CD4-positive, alpha-beta T cell treated with Interleukin-6 for 4 hours (primary cell): ENCODE measurements around the gene OTULIN.

Source experiments
- DNase-seq: peaks from one replicate; pipeline ENCODE4 v3.0.0-alpha.2; 2020; ENCODE audit warnings: mixed read lengths

Gene OTULIN

DNA sequence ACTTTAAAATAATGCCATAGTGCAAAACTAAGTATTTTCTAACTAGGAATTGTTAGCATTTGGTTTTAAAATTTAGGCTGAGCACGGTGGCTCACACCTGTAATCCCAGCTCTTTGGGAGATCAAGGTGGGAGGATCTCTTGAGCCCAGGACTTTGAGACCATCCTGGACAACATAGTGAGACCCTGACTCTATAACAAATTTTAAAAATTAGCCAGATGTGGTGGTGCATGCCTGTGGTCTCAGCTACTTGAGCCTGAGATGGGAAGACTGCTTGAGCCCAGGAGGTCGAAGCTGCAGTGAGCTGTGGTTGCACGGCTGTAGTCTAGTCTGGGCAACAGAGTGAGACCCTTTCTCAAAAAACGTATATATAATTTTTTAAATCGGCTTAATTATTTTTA, 4.9 kb downstream of the OTULIN start:
- no peak for DNase-seq

DNA sequence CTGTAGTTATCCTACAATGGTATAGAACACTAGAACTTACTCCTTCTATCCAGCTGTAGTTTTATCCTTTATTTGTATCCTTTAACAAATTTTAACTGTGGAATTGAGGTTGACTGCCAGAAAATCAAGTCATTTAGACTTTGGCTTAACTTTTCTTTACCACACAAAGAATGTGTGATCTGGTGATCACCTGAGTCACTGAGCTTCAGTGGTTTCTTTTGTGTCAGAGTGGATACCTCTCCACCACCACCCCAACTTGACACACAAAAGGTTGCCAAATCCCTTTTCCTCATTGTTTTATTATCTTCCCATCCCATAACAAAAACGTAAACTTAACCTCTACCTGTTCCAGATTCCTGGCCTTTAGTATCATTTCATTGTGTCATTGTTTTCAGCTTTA, 5.5 kb downstream of the OTULIN start:
- DNase-seq = no peak

DNA sequence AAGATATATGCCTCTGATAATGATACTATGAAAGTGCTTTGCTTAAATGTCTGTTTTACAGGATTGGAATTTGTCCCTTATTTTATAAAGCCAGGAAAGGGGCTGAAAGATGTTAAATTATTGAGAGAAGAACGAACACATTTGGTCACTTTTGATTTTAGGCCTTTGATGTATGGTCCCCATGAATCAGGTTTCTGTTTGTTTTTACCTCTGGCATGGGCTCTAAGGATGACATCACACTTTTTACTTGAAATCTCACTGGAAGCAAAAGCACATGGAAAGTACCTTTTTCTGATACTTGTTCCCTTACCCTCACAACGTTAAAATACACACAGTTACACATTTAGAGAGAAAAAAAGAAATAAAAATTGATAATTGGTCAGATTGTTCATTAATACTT, 6.9 kb downstream of the OTULIN start:
- DNase-seq = no peak

DNA sequence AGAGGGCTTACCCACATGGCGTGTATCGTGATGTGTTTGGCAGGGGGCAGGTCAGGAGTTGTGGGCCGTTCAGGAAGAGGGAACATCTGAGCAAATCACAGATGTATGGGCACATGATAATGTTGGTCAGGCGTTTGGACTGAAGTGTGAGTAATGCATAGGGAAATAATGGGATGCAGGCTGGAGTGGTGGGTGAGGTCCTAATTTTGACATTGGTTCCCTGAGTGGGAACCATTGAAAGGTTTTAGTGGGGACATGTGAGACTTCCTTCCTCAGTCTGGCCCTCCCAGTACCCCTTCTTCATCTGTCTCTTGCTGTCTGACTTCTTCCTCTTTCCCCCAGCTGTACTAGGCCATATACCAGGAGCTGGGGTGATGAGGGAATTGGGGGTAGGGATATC, 7.6 kb downstream of the OTULIN start:
- no peak for DNase-seq

DNA sequence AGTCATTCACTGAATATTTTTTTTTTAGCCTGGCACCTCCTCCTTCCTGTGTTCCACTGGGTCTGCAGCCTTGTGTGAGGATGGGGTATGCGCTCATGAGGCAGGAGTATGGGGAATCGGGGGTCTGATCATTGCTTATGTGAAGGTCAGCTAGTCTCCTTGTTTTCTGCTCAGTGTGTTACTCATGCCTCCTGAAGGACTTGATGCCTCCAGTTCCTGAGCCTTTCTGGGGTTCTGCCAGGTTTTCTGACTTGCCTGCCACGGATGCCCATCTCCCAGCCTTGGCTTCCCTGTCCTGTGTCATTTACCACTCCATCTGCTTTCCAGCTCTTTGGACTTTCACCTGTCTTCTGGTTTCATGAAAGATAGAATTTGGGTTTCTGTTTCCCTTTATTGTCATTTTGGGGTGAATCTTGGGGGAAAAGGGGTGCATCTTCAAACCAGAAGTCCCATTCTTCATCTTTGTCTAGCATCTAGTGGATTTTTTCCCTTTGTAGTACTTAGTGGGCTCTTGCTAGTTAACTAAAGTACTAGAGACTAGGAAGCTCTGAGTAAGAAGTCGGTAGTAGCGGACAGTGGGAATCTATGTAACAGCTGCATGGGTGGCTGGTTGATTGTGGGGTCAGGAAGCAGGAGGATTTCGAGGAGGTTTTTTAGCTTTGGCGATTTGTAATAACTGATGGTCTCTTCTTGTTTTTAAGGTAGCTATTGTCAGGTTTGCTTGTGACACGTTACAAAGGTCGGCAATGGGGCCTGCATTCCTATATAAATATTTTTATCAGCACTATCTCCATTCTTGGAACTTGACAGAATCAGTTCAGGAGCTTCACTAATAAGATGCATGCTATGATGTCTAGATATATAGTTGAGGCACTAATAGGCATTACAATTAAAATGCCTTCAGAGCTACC, 8.2 kb downstream of the OTULIN start:
- DNase-seq = no peak

DNA sequence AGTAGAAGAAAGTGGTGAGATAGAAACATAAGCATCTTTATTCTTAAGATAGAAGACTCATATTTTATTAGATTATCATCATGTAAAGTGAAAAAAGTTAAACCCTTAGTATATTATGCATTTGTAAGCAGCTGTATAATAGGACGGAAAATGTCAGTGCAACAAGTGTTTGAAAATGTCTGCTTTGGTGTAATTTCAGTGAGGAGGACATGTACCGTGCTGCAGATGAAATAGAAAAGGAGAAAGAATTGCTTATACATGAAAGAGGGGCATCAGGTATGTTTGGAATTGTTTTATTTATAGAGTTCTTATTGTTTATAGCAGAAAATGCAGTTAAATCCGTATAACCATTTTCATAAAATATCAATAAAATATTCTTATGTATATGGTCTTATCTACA, 8.9 kb downstream of the OTULIN start:
- DNase-seq = no peak

DNA sequence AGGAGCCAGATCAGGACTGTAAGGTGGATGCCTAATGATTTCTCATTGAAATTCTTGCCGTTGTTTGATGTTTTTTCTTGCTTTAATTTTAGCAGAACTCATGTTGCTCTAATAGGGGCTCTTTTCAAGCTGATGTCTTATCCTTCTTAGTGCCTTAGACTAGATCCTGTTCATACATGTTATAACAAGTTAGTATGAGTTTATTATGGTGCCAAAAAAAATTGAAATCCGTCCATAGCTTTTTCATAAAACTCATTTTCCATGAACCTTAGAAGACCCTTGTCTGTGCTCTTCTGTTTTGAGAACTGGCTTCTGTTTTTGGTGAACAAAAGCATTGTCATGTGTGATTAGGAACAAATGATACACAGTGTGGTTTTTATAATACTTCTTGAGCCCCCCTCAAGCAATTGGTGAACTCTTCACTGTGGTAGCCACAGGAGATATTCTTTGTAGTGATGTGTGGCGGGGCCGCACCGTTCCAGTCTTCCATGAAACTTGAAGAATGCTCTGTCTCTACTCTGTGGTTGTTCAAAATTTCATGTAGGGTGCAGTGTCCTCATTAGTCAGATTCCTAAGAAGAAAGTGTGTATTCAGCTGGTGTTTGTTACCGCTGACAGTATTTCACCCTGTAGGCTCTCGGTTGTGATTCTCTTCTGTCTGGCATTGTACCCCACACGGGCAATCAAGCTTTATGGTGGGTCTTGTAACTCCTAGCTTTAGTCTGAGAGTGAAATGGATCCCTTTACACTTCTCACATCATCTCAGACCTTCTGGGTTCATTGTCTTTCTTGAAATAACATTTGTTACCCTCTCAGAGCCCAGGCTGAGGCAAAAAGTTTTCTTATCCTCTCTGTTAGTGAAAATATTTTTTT, 10.7 kb downstream of the OTULIN start:
- no peak for DNase-seq

DNA sequence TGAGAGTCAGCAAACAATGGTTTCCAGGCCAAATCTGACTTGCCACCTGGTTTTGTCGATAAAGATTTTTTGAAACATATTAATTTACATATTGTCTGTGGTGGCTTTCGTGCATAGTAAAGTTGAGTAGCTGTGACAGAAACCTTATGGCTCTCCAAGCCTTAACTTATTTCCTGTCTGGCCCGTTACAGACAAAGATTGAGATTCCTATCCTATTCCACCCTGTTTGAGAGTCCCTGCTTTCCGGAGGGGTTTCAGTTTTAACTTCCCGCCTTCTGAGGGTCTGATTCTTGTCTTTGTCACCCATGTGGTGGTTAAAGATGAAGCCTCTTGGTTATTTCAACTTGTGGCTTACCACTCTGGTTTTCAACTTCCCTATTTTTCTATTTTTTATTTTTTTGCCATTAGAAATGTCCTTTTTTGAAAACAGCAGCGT, 11.4 kb downstream of the OTULIN start:
- no peak for DNase-seq

DNA sequence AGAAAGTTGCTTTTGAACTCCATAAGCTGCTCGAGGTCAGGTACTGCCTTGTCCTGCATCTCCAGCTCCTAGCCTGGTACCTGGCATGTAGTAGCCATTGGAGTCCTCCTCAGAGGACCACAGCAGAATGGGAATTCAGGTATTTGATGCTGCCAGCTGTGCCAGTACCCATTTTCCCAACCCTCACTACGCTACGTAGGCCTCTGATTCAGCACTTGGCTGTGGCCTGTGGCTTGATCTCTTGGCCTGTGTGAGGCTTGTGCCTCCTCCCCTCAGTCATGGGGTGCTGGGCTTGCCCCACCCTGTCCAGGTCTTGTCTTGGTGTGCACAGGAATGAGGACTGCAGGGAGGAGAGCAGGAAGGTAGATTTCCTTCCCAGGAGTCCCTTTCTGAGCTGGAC, 11.8 kb downstream of the OTULIN start:
- DNase-seq = peak; percentile 30

DNA sequence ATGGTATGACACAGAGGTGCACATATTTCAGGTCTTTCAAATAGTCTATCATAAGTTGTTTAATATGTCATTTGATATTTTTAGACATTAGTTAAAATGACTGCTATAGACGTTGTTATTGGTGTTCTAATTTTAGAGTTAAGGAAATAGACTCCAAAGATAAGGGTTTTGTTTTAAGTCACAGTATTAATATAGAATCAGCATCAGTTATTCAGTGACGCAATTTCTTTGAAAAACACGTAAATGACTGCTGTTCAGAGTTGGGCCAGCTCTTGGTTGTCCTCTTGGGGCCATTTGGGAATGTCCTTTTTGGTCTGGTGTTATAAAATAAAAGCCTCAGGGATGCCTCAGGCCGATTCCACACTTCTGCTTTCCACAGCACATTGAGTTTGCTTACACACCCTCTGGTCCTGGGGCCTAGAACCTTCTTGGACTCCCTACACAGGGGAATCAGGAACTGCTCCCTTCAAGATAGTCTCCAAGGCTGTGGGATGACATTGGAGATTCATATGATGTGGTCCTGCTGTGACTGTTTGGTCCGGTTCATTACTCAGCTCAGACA, 14.3 kb downstream of the OTULIN start:
- DNase-seq = no peak

DNA sequence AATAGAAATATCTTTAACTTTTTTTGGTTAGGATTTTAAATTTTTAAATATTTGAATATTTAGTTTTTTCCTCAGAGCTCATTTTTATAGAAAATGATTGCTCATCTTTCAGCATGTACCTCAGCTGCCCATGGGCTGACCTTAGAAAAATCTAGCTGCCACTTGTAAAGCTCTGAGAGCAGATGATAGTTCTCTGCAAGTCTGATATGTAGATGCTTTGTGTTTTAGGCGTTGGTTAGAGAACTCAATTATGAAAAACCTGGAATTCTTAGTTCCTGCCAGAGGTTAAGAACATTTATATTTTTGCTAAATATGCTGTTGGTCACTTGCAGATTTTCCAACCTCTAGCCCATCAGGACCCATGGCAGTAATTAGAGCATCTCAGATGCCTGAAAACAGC, 15.1 kb downstream of the OTULIN start:
- no peak for DNase-seq

DNA sequence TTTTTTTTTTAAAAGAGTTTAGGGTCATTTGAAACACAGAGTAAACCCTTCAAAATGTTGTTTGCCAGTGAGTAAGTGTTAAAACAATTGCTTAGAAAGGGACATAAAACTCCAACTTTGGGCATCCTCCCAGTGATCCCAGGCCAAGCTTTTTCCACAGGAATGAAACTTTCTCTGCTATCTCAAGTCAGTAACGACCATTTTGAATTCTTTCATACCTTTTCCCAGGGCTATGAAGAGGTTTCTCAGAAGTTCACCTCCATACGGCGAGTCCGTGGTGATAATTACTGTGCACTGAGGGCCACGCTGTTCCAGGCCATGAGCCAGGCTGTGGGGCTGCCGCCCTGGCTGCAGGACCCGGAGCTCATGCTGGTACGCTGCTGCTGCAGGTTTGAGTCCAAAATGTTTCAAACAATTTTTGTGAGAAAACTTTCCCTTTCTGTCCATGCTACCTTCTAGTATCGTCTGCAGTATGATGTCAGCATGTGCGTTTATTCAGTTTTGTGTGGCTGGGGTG, 16.8 kb downstream of the OTULIN start:
- DNase-seq = no peak

DNA sequence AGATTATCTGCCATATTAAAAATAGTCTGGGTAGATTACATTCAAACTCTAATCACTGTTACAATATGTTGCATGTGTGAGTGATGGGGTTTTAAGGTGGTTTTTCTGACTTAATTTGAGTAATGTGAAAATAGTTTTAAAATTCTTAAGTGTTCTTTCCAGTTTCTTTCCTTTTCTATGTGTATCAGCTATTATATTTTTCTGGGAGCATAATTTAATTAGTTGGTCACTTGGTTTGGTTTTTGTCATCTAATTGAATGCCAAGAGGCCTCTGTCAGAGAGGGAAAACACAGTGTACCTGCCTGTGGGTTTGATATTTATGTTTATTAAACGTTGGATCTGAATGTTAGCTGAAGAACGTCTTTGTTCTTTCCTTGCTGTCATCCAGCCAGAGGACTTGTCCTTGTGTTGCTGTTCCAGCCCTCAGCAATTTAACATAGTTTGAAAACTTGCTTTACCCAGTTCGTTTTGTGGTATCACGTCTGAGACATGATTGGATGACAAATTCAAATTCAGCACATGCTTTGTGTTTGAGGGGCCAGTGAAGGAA, 19.5 kb downstream of the OTULIN start:
- DNase-seq = no peak

DNA sequence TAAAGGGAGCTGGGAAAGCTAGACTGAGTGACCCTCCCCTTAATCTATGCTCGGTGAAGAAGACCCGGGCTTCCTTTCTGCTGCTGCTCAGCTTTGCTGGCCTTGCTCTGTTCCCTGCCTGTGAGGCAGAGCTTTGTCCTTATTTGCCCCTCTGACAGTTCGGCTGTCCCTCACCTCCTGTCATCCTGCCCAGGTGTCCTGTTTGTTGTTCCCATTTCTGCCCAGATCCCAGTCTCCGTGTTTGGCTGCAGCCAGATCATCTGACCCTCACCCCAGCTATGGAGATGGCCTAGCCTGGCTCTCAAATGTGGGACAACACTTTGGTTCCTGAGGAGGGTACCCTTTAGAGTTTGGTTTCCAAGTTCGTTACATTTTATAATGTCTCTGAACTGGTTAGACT, 20.2 kb downstream of the OTULIN start:
- no peak for DNase-seq

DNA sequence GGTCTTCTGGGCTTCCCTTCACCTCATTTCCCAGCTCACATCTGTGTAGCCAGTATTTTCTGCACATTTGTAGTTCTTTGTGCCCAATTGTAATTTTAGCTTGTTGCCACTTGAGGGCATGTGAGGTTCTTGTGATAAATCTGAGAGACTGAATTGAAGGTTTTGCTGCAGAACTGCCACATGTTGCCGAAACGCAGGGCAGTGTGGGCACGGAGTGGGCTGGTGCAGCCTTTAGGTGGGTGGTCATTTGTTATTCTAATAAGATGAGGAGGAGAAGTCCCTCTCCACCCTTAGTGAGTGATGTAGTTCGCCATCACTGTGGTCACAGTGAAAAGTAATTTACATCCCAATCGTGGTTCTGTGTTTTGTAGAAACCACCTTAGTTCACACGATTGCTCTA, 21.2 kb downstream of the OTULIN start:
- DNase-seq = peak; percentile 50

DNA sequence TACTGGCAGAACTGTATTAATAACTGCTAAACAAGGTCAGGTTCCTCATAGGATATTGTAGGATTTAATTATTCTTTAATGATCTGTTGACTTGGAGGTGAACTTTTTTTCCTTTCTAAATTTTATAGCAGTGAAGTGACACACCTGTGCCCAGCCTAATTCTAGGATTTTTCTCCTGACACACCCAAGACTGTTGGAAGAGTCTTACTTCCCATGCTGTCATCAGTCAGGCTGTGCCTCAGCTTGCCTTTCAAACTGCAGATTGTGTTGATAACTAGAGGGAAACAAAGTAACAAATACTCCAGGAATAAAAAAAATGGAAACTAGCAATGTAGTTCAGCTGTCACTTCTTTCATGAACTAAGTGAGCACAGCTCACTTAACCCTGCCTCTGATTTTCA, 22.0 kb downstream of the OTULIN start:
- DNase-seq = no peak

DNA sequence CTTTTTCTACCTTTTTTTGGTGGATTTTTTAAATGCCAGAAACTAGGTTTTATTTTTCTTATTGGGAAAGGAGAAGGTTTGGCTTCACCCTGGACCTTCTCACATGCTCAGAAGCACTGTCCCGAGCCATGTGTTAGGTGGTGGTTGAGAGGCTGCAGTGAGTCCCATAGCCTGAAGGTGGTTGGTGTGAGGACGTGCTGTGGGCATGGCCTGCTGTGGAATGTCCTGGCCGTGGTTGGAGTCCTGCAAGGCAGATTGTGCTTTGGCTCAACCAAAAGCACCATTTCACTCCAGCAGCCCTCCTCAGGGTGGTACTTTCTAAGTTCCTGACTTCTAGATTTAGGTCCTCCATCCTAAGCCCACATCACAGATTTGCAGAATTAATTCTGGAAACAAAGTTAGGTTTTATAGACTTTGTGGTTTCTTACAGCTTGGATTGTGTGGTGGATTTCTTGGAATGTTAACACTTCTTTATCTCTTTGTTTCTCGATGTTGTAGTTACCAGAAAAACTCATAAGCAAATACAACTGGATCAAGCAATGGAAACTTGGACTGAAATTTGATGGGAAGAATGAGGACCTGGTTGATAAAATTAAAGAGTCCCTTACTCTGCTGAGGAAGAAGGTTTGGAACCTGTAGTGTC, 22.6 kb downstream of the OTULIN start:
- no peak for DNase-seq

DNA sequence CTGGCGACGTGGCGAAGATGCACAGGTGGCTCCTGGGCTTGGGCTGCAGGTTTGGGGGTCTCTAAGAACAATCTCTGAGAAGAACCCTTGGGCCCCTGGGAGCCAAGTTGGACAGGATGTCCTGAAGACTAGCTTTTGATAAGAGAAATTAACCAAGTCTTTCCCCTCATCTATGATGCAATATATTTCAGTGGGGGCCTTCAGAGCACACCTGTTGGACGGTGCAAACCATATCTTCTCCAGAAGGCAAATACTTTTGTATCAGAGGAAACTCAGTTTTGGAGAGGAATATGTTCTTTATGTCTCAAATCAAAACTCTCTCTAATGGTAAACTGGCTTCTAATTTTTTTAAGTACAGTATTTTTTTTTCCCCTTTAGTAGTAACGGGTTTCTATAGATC, 28.6 kb downstream of the OTULIN start:
- no peak for DNase-seq

DNA sequence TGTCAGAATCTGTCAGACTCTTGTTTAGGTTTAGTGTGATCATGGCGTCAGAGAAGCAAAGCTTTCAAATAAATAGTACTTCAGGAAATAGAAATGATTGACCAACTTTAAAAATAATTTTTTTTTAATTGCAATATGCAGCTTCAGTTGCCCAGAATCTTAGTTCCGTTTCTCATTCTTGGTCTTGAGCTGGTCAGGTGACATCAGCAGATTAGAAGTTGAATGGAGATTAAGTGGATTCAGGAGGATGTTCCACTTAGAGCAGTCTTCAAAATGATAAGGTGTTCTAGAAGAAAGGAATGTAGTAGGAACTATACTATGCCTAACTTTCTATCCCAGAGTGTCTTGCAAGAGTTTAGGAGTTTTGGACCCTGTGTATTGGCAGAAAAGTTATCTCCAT, 30.6 kb downstream of the OTULIN start:
- no peak for DNase-seq

DNA sequence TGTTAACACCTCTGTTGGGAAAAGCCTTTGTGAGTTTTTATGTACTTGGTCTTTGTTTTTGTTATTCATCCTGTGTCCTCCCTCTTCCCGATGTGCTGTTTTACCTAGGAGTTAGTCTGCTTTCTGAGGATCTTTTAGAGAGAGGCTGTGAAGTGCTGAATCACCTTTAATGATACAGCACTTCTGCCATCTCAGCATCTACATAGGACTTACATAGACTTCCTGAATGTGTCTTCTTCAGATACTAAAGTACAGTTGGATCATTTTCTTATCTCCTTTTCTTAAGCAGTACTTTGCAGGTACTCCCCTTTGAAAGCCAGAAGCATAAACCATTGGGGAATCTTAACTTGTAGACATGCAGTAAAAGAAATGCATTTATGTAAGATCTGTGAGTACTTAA, 31.5 kb downstream of the OTULIN start:
- DNase-seq = no peak

DNA sequence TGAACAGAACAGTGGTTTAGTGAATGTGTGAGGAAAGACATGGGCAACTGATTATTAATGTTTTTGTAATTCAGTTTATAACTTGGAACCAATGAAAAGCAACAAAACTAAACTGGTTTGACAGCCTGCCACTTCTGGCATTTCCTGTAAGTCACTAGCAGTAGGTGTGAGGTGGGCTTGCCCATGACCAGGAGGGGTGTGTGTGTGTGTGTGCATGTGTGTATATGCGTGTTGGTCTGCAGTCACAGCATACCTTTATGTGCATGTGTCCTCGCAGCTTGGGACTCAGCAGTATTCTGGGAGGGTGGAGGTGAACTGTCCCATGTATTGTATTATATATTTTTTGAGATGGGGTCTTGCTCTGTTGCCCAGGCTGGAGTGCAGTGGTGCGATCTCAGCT, 32.3 kb downstream of the OTULIN start:
- DNase-seq = no peak

DNA sequence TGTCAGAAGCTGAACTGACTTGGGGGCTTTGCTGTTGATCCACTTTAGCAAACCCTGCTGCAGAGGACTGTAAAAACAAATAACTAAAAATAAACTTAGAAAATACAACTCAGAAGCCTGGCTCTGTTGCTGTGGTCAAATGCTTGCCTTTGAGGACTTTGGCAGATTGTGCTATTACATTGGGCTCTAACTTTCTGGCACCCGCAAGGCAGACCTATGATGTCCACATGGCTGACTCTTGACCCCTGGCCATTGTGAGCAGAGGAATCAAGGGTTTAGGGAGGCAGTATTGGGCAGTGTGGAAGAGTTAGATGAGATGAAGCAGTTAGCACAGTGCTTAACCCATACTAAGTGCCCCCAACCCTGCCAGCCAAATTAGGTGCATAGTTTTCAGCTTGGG, 34.0 kb downstream of the OTULIN start:
- no peak for DNase-seq

DNA sequence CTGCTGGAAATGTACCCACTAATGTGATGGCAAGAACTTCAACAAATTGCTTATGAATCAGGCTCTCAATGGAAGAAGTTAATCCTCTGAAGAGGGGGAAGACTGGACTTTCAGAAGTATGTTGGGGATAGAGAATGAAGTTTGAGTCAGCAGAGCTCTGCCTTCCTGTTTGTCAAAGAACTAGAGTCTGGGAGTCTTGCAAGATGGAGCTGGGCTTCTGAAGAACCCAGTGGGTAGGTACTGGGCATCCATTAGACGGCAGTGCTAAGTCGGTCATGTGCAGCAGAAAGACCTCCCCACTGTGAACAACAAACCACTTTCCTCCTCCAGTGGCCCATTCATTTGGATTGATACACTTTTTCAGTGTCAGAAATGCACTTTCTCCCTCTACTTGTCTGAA, 34.6 kb downstream of the OTULIN start:
- no peak for DNase-seq
